SW 1271 (cell line): ENCODE results near the gene PTPRH.

ENCODE experiments used
- DNase-seq, 2 experiments: peaks; one replicate each; lab custom pipeline; 2025; lab: John Stamatoyannopoulos, UW

Gene PTPRH, protein sequence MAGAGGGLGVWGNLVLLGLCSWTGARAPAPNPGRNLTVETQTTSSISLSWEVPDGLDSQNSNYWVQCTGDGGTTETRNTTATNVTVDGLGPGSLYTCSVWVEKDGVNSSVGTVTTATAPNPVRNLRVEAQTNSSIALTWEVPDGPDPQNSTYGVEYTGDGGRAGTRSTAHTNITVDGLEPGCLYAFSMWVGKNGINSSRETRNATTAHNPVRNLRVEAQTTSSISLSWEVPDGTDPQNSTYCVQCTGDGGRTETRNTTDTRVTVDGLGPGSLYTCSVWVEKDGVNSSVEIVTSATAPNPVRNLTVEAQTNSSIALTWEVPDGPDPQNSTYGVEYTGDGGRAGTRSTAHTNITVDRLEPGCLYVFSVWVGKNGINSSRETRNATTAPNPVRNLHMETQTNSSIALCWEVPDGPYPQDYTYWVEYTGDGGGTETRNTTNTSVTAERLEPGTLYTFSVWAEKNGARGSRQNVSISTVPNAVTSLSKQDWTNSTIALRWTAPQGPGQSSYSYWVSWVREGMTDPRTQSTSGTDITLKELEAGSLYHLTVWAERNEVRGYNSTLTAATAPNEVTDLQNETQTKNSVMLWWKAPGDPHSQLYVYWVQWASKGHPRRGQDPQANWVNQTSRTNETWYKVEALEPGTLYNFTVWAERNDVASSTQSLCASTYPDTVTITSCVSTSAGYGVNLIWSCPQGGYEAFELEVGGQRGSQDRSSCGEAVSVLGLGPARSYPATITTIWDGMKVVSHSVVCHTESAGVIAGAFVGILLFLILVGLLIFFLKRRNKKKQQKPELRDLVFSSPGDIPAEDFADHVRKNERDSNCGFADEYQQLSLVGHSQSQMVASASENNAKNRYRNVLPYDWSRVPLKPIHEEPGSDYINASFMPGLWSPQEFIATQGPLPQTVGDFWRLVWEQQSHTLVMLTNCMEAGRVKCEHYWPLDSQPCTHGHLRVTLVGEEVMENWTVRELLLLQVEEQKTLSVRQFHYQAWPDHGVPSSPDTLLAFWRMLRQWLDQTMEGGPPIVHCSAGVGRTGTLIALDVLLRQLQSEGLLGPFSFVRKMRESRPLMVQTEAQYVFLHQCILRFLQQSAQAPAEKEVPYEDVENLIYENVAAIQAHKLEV

GRCh38 chr19:55208880-55209692, at the start of gene PTPRH:
Gene PTPRH (minus strand): TSS chr19:55209501. CDS start chr19:55209433, 68 bp downstream.
- peak in 1 of 2 experiments; percentile 25 for DNase-seq

GRCh38 chr19:55258476-55258827, 49.2 kb upstream of the PTPRH start:
- no peak for DNase-seq

GRCh38 chr19:55257461-55258420, 48.4 kb upstream of the PTPRH start:
- no peak for DNase-seq

DNA sequence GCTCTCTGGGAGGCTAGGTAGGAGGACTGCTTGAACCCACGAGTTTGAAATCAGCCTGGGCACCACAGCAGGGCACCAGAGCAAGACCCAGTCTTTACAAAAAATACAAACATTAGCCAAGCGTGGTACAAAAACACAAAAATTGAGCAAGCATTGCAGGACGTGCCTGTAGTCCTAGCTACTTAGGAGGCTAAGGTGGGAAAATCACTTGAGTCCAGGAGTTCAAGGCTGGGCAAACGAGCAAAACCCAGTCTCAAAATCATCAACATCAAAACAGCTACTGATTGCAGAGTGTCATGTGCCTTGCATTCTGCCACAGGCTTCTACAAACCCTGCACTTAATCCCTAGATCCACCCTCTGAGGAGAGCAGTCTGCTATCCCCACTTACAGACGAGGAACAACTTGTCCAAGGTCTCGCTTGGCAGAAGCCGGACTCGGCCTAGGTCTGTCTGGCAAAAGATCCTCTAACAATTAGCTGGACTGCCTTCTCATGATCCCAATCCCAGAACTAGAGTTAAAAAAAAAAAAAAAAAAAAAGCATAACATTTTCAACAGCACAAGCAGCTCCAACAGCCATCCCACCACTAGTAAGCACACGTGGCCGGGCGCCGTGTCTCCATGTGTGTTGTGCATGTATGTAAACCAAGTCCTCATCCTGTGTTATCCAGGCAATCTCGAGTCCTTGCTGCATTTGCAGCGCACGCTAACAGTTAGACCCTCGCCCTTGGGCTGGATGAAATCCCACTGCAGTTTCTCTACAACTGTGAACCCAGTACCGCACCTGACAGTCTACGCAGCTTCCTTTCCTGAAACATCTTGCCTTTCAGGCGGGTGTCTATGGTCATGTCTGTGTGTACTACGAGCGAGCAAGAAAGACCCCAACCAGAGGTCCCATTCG, 47.5 kb upstream of the PTPRH start:
- no peak for DNase-seq

GRCh38 chr19:55255618-55256423, 46.5 kb upstream of the PTPRH start:
- DNase-seq, result no peak

GRCh38 chr19:55254625-55254977, 45.3 kb upstream of the PTPRH start:
- no peak for DNase-seq

- DNase-seq, result no peak
Measured at GRCh38 chr19:55253842-55254624, 44.7 kb upstream of the PTPRH start.

- DNase-seq, result no peak
Measured at GRCh38 chr19:55252760-55253663, 43.7 kb upstream of the PTPRH start.

GRCh38 chr19:55251341-55252081, 42.2 kb upstream of the PTPRH start:
- DNase-seq, result no peak

- DNase-seq, result no peak
Measured at GRCh38 chr19:55250262-55251036, 41.1 kb upstream of the PTPRH start.

GRCh38 chr19:55249841-55250240, 40.5 kb upstream of the PTPRH start:
- no peak for DNase-seq

- DNase-seq, result no peak
Measured at GRCh38 chr19:55248704-55249103, 39.4 kb upstream of the PTPRH start.

DNA sequence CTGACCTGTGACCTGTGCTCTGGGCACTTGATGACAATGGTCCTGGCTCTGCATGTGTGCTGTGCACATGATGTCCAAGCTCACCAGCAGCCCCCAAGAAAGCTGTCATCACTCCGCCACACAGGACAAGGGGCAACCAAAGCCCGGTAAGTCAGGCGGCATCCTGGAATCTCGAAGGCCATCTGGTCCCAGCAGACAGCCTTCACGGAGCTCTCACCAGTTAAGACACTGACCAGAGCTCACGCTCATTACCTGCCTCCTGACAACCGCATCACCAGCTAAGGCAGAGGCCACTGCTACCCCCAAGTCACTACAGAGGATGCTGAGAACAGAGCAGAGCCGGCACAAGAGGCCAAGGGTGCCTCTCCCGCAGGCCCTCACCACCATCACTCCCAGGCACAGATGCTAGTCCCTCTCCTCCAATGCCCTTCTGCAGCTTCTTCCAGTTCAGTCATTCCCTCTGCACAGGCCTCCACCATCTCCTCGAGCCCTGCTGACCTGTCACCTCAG, 38.9 kb upstream of the PTPRH start:
- DNase-seq, result no peak

DNA sequence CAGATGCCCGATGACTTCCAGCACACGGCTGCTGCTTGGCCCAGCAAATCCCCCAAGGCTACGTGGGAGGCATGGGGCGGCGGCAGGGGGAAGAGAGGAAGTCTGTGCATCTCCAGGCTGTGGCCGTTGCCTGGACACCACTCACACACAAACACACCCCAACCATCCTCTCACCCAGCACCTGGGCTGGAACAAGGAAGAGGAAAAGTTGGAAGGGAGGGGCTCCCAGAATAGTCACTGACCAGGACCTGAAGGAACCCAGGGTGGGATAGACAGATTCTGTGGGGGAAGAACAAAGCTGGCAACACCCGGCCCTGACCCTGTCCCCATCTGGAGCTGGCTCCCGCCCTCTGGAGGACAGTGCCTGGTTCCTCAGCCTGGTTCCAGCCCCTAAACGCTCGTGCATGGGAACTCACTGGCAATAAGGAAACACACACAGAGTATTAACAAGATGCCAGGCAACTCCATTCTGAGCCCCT, 38.4 kb upstream of the PTPRH start:
- DNase-seq, result no peak
